NB4 (cell line): Measurements from ENCODE around the gene SV2B.

Experiments
- DNase-seq: peaks from one replicate; pipeline ENCODE4 v3.0.0; 2010; ENCODE audit warnings: low read depth
- H3K4me3 ChIP-seq: one replicate; pipeline ENCODE4 v1.5.1; 2011; ENCODE audit warnings: mild to moderate bottlenecking, low read depth, low read length, moderate library complexity
- MYC ChIP-seq: IDR thresholded peaks from 2 replicates; pipeline ENCODE4 v1.6.1; 2011; ENCODE audit warnings: low read depth, low read length
- POLR2A ChIP-seq: IDR thresholded peaks from 2 replicates; pipeline ENCODE4 v1.6.1; 2011; ENCODE audit warnings: mild to moderate bottlenecking; ENCODE audit not compliant: insufficient read length; ENCODE audit errors: extremely low read depth
- TF ChIP-seq, protein P1 (sequence below): IDR thresholded peaks from one replicate; pipeline ENCODE4 v1.5.1; 2012; ENCODE audit warnings: low read depth, low read length
- TF ChIP-seq, protein P2 (sequence below): IDR thresholded peaks from 2 replicates; pipeline ENCODE4 v1.6.1; 2011; ENCODE audit warnings: low read depth, low read length

SV2B gene

DNA sequence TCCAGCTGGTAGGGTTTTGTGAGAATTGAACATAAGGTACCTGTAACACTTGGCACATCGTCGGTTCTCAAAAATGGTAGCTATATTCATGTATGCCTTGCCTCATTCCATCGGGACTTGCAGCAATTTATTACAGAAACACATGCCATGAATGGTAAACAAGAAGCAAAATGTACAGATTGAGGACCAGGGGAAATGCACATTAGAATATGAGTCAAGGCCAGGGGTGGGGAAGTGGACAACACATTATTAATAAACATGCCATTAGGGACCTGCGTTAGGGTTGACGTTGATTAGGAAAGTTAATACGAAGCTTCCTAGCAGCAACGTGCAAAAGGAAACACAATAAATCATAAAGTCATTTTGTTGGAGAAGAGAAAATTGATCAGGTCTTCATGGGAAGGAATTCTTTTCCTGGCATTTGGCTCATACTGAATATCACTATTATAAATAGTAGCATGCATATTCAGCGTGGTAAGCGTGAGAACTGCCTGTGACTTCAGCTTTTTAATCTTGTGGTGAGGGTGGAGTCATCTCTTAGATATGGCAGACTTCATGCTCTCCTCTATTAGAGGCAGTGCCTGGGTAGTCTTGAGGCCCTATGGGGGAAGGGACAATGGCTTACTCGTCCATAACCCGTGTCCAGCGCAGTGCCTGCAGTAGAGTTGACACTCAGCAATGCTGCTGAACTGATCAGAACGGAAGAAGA, 184.9 kb downstream of the SV2B start:
- no peak for DNase-seq
- no peak overlapping the region for H3K4me3 ChIP-seq
- TF ChIP-seq, protein P1, sequence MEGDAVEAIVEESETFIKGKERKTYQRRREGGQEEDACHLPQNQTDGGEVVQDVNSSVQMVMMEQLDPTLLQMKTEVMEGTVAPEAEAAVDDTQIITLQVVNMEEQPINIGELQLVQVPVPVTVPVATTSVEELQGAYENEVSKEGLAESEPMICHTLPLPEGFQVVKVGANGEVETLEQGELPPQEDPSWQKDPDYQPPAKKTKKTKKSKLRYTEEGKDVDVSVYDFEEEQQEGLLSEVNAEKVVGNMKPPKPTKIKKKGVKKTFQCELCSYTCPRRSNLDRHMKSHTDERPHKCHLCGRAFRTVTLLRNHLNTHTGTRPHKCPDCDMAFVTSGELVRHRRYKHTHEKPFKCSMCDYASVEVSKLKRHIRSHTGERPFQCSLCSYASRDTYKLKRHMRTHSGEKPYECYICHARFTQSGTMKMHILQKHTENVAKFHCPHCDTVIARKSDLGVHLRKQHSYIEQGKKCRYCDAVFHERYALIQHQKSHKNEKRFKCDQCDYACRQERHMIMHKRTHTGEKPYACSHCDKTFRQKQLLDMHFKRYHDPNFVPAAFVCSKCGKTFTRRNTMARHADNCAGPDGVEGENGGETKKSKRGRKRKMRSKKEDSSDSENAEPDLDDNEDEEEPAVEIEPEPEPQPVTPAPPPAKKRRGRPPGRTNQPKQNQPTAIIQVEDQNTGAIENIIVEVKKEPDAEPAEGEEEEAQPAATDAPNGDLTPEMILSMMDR: no peak
- TF ChIP-seq MYC (no peak), POLR2A (no peak)
- TF ChIP-seq, protein P2, sequence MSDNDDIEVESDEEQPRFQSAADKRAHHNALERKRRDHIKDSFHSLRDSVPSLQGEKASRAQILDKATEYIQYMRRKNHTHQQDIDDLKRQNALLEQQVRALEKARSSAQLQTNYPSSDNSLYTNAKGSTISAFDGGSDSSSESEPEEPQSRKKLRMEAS: no peak

DNA sequence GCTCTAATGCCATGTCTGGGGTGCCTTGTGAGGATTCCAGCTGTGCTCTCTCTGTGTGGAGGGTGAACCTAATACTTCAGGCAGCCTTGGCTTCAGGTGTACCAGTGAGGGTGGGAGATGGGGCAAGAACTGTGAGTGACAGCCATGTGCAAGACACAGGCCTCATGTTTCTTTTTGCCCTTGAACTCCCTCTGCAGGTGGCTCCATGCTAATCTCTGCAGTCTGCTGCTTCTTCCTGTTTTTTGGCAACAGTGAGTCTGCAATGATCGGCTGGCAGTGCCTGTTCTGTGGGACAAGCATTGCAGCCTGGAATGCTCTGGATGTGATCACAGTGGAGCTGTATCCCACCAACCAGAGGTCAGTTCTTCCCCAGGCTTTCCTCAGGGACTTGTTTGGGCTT, 189.3 kb downstream of the SV2B start:
- TF ChIP-seq, protein P1: peak; percentile 49
- TF ChIP-seq, protein P2: peak; percentile 95
- TF ChIP-seq MYC (peak; percentile 92), POLR2A (no peak)
- peak; percentile 72 for DNase-seq
- no peak overlapping the region for H3K4me3 ChIP-seq

DNA sequence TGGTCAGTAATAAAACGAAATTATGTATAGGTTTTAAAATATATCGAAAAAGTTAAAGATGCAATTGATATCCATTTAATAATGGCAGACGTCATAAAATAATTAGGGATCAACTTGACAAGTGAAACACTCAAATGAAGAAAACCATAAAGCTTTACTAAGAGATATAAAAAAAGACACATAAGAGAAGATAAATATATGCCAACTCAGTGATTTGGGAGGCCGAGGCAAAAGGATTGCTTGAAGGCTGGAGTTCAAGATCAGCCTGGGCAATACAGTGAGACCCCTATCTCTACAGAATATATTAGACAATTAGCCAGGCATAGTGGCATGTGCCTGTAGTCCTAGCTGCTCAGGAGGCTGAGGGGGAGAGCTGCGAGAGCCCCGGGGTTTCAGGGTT, 190.5 kb downstream of the SV2B start:
- no peak overlapping the region for H3K4me3 ChIP-seq
- DNase-seq: no peak
- TF ChIP-seq POLR2A (no peak), MYC (no peak)
- TF ChIP-seq, protein P2: no peak
- TF ChIP-seq, protein P1: no peak

DNA sequence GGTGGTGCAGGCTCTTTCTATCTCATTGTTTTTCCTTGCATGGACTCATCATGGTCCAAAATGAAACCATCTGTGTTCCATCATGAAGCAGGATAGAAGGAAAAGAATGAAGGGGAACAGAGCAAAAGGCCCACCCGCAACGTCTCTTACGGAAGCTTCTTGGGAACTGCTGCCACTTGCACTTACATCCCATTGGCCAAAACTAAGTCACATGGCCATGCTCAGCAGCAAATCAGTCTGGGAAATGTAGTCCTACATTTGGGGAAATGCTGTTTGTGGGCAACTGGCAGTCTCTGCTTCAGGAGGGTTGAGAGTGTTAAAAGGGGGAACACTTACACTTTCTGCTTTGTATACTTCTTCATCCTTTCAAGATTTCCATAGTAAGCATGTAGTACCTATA, 191.6 kb downstream of the SV2B start:
- DNase-seq: peak; percentile 57
- no peak overlapping the region for H3K4me3 ChIP-seq
- TF ChIP-seq, protein P1: no peak
- TF ChIP-seq MYC (peak; percentile 44; the same call in 1 of the 2 replicates), POLR2A (no peak)
- TF ChIP-seq, protein P2: peak; percentile 95

DNA sequence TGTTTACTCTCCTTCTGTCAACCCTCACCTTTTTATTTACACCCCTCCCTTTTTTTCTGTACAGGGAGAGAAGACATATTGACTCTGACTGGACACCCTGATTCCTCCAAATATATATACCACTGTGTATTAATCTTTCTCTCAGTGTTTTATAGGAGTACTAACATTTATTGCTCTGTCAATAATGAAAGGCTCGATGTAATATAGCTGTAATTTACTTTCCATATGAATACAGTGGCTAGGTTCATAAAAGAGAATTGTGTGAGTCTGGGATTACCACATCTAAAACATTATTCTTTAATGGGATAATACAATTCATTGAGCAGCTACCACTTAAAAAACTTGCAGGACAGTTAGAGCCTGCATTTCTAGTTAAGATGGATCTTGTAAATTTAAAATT, 194.3 kb downstream of the SV2B start:
- no peak overlapping the region for H3K4me3 ChIP-seq
- TF ChIP-seq POLR2A (no peak), MYC (no peak)
- TF ChIP-seq, protein P1: no peak
- TF ChIP-seq, protein P2: no peak
- DNase-seq: no peak
